ENCODE results near the gene APC. TPM values are rescaled to one million over a fixed set of nuclear protein-coding genes. Genes with fewer than 3 reads are reported as not detected.
"Not testable (repeated sequence)": the region's sequence is repeated elsewhere in the genome, so short reads cannot be mapped to it uniquely, and the experiment has no call there.

Gene APC
- total RNA-seq, 1 experiment from 2014 or later, result 5.9 TPM

GRCh38 chr5:112870966-112871365 lies 133.3 kb downstream of the APC start:
- DNase-seq (ENCODE audit: low read depth), result no peak
- in situ Hi-C loops (cut with HindIII; ENCODE audit: low pct_unique_long_range_greater_than_20kb, low sequenced_read_pairs), result no loop called here

- in situ Hi-C loops (cut with HindIII; ENCODE audit: low pct_unique_long_range_greater_than_20kb, low sequenced_read_pairs), result no loop called here
- DNase-seq (ENCODE audit: low read depth), result no peak
These were observed 138.7 kb downstream of the APC start for GRCh38 chr5:112876362-112876761.

DNA sequence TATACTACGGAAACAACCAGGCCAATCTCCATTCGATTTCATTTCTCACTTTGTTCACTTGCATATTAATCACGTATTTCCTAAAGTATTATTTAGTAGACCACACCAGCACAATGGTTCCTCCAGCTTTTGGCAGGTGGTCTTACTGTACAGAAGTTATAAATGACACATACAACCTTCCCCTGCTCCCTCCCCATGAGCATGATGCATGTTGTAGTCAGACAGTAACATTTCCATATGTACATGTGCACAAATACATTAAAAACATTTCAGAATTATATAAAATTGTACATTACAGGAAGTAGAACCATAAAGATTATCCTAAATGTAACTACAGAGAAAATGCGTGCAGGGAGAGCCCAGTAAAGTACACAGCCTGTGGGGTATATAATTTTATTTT lies 140.4 kb downstream of the APC start:
- in situ Hi-C loops (cut with HindIII; ENCODE audit: low pct_unique_long_range_greater_than_20kb, low sequenced_read_pairs), result no loop called here
- no peak for DNase-seq (ENCODE audit: low read depth)

DNA sequence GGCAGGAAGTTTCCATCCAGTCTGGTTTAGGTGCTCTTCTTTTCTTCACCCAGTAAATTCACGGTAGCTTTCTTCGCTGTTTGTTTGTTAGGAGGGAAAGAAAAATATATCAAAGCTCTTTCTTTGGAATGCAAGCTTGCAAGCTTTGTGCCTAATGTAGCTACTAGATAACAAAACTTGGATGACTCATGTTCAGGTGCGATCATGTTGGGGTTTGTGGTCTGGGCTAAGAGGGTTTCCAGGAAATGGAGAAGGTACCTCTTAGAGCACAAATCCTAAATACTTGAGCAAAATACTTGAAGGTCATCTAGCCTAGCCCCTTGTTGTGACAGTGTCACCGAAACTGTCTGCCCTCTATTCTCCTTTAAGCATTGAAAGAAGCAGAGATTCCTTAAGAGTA lies 141.1 kb downstream of the APC start:
- DNase-seq (ENCODE audit: low read depth), result peak; percentile 29
- in situ Hi-C loops (cut with HindIII; ENCODE audit: low pct_unique_long_range_greater_than_20kb, low sequenced_read_pairs), result no loop called here

DNA sequence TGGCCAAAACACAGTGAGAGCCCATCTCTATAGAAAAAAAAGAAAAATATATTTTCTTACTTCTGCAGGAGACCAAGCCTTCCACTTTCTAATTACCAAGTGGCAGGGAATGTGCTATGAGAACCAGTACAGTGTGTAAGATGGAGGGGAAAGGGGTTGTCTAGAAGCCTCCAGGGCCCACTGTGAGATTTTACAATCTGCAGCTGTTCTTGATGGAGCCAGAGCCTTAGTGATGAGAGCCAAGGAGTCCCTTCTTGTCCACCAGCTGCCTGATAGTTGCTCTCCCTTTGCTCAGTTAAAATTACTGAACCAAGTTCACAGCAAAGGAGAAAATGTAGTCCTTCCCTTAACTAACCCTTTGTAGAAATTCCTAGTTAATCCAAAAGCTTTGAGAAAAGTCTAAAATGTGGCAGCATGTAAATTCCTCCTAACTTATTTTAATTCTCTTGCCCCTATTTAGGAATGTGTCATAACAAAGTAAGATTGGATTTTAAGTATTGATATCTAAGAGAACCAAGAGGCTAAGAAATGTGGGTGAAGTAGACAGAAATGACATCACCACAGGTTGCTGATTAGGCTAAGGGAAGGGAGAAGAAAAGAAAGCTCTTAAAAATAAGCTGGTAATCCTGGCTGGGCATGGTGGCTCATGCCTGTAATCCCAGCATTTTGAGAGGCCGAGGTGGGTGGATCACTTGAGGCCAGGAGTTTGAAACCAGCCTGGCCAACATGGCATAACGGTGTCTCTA lies 142.7 kb downstream of the APC start:
- DNase-seq (ENCODE audit: low read depth), result no peak
- in situ Hi-C loops (cut with HindIII; ENCODE audit: low pct_unique_long_range_greater_than_20kb, low sequenced_read_pairs), result no loop called here

DNA sequence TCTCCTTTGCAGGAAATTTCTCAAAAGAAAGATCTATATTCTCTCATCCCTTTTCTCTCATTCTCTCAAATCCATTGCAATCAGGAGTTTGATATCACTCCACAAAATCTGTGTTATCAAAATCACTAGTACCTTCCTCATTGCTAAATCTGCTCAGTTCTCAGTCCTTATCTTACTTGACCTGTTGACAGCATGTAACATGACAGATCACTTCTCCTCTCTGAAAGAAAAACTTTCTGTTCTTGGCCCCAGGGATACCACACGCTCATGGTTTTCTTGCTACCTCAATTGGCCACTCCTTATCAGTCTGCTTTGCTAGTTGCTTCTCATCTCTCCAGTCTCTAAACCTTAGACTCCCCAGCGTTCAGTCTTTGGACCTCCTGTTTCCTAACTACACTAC lies 145.5 kb downstream of the APC start:
- in situ Hi-C loops (cut with HindIII; ENCODE audit: low pct_unique_long_range_greater_than_20kb, low sequenced_read_pairs), result no loop called here
- no peak for DNase-seq (ENCODE audit: low read depth)

DNA sequence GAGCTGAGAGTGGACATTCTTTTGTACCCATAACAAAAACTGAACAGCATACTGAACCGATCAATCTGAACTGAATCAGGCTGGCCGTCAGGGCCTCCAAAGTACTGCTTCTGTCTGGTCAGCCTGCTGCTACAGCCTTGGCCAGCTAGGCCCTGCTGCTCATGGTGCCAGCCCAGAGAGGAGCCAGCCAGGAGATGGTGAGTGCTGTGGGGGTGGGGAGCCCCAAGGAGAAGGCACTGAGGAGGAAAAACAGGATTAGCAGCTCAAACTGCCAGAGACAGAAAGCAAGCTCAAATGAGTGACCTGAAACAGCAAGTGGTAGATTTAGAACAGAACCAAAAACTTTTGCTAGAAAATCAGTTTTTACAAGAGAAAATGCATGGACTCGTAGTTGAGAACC lies 147.3 kb downstream of the APC start:
- in situ Hi-C loops (cut with HindIII; ENCODE audit: low pct_unique_long_range_greater_than_20kb, low sequenced_read_pairs), result no loop called here
- no peak for DNase-seq (ENCODE audit: low read depth)

DNA sequence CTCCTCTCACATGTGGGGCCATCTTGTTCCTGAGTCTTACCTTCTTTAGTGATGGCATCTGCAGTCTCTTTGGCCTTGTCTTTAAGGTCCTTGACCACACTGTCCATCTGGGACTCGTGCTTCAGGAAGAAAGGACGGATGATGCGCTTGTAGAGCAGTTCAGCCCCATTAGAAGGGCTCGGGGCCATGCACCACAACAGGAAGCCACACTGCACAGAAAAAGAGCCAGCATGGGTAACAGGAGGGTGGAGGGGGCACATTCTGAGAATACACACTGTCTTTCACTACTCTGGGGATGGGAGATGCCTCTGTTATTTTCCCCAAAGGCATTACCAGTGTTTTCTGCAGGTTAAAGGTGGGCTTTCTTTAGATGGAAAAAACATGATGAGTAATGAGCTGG lies 149.3 kb downstream of the APC start:
- no peak for DNase-seq (ENCODE audit: low read depth)
- in situ Hi-C loops (cut with HindIII; ENCODE audit: low pct_unique_long_range_greater_than_20kb, low sequenced_read_pairs), result no loop called here

DNA sequence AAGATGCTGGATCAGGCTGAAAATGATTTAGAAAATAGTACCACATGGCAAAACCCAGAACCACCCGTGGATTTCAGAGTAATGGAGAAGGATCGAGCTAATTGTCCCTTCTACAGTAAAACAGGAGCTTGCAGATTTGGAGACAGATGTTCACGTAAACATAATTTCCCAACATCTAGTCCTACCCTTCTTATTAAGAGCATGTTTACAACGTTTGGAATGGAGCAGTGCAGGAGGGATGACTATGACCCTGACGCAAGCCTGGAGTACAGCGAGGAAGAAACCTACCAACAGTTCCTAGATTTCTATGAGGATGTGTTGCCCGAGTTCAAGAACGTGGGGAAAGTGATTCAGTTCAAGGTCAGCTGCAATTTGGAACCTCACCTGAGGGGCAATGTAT lies 154.4 kb downstream of the APC start:
- in situ Hi-C loops (cut with HindIII; ENCODE audit: low pct_unique_long_range_greater_than_20kb, low sequenced_read_pairs); DNase-seq (ENCODE audit: low read depth): not testable (repeated sequence)

DNA sequence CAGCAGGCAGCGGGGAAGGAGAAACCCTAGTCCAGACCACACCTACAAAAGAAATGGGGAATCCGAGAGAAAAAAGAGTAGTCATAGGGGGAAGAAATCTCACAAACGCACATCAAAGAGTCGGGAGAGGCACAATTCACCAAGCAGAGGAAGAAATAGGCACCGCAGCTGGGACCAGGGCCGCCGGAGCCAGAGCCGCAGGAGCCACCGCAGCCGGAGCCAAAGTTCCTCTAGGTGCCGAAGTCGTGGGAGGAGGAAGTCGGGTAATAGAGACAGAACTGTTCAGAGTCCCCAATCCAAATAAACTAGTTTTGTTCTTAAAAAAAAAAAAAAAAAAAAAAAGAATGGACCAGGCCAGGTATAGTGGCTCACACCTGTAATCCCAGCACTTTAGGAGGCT lies 155.1 kb downstream of the APC start:
- no peak for DNase-seq (ENCODE audit: low read depth)
- in situ Hi-C loops (cut with HindIII; ENCODE audit: low pct_unique_long_range_greater_than_20kb, low sequenced_read_pairs), result no loop called here

DNA sequence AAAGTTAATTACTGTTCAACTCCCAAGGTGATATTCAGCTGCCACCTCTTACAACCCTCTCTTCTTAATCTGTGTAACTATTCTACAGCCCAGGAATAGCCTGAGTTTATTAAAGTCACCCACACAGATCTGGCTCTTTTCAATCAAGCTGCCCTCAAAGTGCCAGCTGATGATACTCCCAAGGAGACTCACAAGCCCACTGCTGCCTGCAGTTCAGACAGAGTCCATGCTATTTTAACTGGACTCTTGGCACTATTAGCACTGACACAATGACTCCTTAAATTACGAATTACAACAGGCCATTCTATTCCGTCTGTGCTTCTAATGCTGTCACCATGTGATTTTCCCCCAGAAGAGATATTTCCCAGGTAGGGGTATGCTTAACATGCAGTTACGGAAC lies 158.0 kb downstream of the APC start:
- in situ Hi-C loops (cut with HindIII; ENCODE audit: low pct_unique_long_range_greater_than_20kb, low sequenced_read_pairs), result no loop called here
- no peak for DNase-seq (ENCODE audit: low read depth)

Other genes starting within 250 kb of the APC start
- 30.7 and 61.6 TPM in 2 replicates for gene SRP19, start 123.4 kb downstream of the APC start, total RNA-seq (2014; rRNA removed; shearing (Covaris generic); ENCODE audit: low replicate concordance)
- gene REEP5, start 184.3 kb downstream of the APC start, total RNA-seq (2014; rRNA removed; shearing (Covaris generic); ENCODE audit: low replicate concordance), result 15.1 and 28.8 TPM in 2 replicates
- 6.5 and 24.3 TPM in 2 replicates for gene DCP2, start 238.9 kb downstream of the APC start, total RNA-seq (2014; rRNA removed; shearing (Covaris generic); ENCODE audit: low replicate concordance)

Measured in Caki2 (cell line).